ENCODE results near the gene ENO1. TPM values are rescaled to one million over a fixed set of nuclear protein-coding genes. Genes with fewer than 3 reads are reported as not detected.

The ENO1 gene
- total and polyA plus RNA-seq, 9 of the 15 experiments (the other 6 are each of a cell fraction or from before 2014, with no cell fraction given): 2,249 to 7,472 (median 2,868) TPM

GRCh38 chr1:8867878-8868567 lies 10.5 kb downstream of the ENO1 start:
- POLR2A ChIA-PET: interaction anchor here (0.6 to 14.9 kb wide), 11 partner anchors 7 to 1968 kb away, joined by 3 to 219 read pairs (median 7); partner anchors contain the start of gene ENO1
- peaks cover 1 to 6% of the 10 kb centered on the region in 2 experiments; a peak in 4 of 5 replicates for H3K4me1 ChIP-seq (replicated peaks in 1 of 2; ENCODE audit: control insufficient read depth in 2 of 2, insufficient read depth in 2 of 2, low read length in 2 of 2)
- DNase-seq (ENCODE audit: extremely low read depth in 1 of 4, low spot score in 3 of 4): no peak
- H3K36me3 ChIP-seq (ENCODE audit: control insufficient read depth, insufficient read depth, low read length): peaks cover 100% of the 10 kb centered on the region
- no peaks in the 10 kb centered on the region for H3K9me3 ChIP-seq (replicated peaks; ENCODE audit: control insufficient read depth, insufficient read depth, low read depth, low read length)
- H3K4me2 ChIP-seq (ENCODE audit: insufficient read depth, low read length): no peak overlapping the region
- peak; percentile 5 for ATAC-seq
- no peak overlapping the region for H3K4me3 ChIP-seq
- H3K9me1 ChIP-seq (ENCODE audit: control insufficient read depth, insufficient read depth, low read length): peaks cover 7% of the 10 kb centered on the region
- FAIRE-seq: no peak
- H2AFZ ChIP-seq (ENCODE audit: low read depth, low read length): no peak overlapping the region
- intact Hi-C loops (cut with micrococcal nuclease): no loop called here
- CTCF ChIA-PET (ENCODE audit: low intra/inter-chr PET ratio): interaction anchor here (0.6 kb wide), 1 partner anchor 60 kb away, joined by 5 read pairs; no protein-coding TSS in a partner anchor
- H3K79me2 ChIP-seq (ENCODE audit: control insufficient read depth, insufficient read depth, low read length): peaks cover 81% of the 10 kb centered on the region
- in situ Hi-C loops (cut with MboI): no loop called here
- H4K20me1 ChIP-seq (replicated peaks; ENCODE audit: control insufficient read depth, insufficient read depth, low read length): peaks cover 79% of the 10 kb centered on the region
- no TSS peak for BruUV-seq (replicated peaks)
- no peak overlapping the region for H3K27ac ChIP-seq (ENCODE audit: extremely low read depth, low read depth, low read length)
- no peaks in the 10 kb centered on the region for H3K27me3 ChIP-seq (ENCODE audit: control insufficient read depth in 2 of 2, insufficient read depth in 2 of 2, low read length in 2 of 2)
- 86% methylated on average over 5 of the region's 5 CpGs for WGBS (ENCODE audit: insufficient coverage, low coverage, missing lambda C conversion rate)
- H3K9ac ChIP-seq (ENCODE audit: insufficient read depth in 1 of 2, low read depth in 2 of 2, low read length in 2 of 2): no peak overlapping the region
- 0 out of 2 replicates have a peak, but pooled peaks have one; percentile 15 for TF ChIP-seq ILF3 (IDR thresholded peaks at IDR 0.05; ENCODE audit: borderline replicate concordance)
- no peak for TF ChIP-seq ZBTB11 (CRISPR knock-in tag; IDR thresholded peaks at IDR 0.05)
- TF ChIP-seq PML (IDR thresholded peaks at IDR 0.05; ENCODE audit: low read length): peak; percentile 45
- no peak for TF ChIP-seq SLC30A9 (CRISPR knock-in tag; IDR thresholded peaks at IDR 0.05)
- peak; percentile 9; the same call in 1 of the 2 replicates for TF ChIP-seq SOX6 (IDR thresholded peaks at IDR 0.05)
- peak; percentile 25; the same call in 1 of the 2 replicates for TF ChIP-seq ZNF592 (IDR thresholded peaks at IDR 0.05)
- TF ChIP-seq HNRNPUL1 (IDR thresholded peaks at IDR 0.05; ENCODE audit: low read length): peak; percentile 78; the same call in 1 of the 2 replicates
- no peak for TF ChIP-seq ZNF77 (CRISPR knock-in tag; IDR thresholded peaks at IDR 0.05)
- TF ChIP-seq TFAP4 (CRISPR knock-in tag; IDR thresholded peaks at IDR 0.05; ENCODE audit: borderline replicate concordance): no peak
